ENCODE results near the gene DCAF11.

DCAF11 gene

DNA sequence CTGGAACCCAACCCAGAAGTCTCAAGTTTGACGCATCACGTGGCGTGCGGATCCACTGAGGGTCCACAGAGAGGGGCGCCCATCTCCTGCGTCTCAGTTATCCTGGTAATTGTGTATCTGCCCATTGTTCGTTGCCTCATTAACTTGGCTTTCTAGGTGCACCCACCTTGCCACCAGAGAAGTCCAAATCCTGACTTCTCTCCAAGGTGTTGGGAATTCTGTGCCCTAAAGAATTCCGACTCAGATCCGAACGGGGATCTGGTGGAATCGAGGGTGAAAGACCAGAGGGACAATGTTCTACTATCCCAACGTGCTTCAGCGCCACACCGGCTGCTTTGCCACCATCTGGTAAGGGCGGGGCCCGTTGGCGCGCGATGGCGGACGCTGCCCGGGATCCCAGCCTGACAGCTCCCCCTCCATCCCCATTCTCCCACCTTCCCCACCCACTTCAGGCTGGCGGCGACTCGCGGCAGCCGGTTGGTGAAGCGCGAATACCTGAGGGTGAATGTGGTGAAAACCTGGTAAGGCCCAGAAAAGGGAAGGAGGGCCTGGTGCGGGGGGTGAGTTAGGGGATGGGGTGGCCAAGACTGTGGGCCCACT lies 57.8 kb downstream of the DCAF11 start:
- Histone ChIP-seq H3K27ac (no peak overlapping the region), H3K4me3 (ENCODE audit: low read depth, low read length) (no peak overlapping the region), H3K79me2 (no peaks in the 10 kb centered on the region), H3K9ac (no peak overlapping the region), H3K36me3 (ENCODE audit: control insufficient read depth, insufficient read depth, low read length) (no peaks in the 10 kb centered on the region), H3K4me1 (no peaks in the 10 kb centered on the region), H2AFZ (no peak overlapping the region), H3K4me2 (ENCODE audit: low read length) (no peak overlapping the region), H3K9me3 (ENCODE audit: control insufficient read depth, low read length) (no peaks in the 10 kb centered on the region), H3K27me3 (ENCODE audit: control insufficient read depth, insufficient read depth, low read length) (no peaks in the 10 kb centered on the region)
- TF ChIP-seq CTCF (IDR thresholded peaks at IDR 0.05) = no peak

DNA sequence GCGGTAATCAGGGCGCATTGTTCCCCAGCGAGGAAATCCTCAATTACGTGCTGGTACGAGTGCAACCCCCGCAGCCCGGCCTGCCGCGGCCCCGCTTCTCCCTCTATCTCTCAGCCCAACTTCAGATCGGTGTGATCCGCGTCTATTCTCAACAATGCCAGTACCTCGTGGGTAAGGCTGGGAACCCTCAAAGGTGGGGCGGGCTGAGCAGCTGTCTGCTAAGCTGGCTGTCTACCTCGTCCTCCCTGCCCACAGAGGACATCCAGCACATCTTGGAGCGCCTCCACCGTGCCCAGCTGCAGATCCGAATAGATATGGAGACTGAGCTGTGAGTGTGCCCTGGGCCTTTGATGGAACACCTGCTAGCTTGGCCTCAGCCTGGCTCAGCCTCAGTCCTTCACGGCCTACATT lies 58.3 kb downstream of the DCAF11 start:
- Histone ChIP-seq H3K36me3 (ENCODE audit: control insufficient read depth, insufficient read depth, low read length) (no peaks in the 10 kb centered on the region), H3K4me2 (ENCODE audit: low read length) (no peak overlapping the region), H2AFZ (no peak overlapping the region), H3K4me1 (no peaks in the 10 kb centered on the region), H3K4me3 (ENCODE audit: low read depth, low read length) (no peak overlapping the region), H3K27ac (no peak overlapping the region), H3K9ac (no peak overlapping the region), H3K27me3 (ENCODE audit: control insufficient read depth, insufficient read depth, low read length) (no peaks in the 10 kb centered on the region), H3K9me3 (ENCODE audit: control insufficient read depth, low read length) (no peaks in the 10 kb centered on the region), H3K79me2 (no peaks in the 10 kb centered on the region)
- TF ChIP-seq CTCF (IDR thresholded peaks at IDR 0.05) = no peak
